ENCODE measurements around the gene ISL1.

ISL1 gene

DNA sequence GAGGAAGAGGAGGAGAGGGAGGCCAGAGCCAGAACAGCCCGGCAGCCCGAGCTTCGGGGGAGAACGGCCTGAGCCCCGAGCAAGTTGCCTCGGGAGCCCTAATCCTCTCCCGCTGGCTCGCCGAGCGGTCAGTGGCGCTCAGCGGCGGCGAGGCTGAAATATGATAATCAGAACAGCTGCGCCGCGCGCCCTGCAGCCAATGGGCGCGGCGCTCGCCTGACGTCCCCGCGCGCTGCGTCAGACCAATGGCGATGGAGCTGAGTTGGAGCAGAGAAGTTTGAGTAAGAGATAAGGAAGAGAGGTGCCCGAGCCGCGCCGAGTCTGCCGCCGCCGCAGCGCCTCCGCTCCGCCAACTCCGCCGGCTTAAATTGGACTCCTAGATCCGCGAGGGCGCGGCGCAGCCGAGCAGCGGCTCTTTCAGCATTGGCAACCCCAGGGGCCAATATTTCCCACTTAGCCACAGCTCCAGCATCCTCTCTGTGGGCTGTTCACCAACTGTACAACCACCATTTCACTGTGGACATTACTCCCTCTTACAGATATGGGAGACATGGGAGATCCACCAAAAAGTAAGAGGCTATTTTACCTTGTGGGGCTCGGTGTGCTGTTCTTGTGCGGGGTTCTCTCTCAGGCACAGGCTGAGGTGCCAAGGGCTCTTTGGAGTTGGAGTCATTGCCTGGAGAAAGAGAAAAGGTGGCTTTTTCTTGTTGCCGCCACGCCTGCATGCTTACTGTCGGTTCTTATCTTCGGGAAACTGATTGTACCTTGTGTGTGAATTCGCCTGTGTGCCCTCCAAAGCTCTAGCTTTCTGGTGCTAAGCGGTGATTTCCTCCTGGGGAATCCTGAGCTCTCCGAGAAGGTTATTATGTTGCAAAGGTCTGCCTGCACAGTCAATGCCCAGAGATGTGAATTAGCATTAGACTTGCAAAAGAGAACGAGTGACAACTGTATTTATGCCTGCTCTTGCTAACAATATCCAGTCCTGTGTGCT, at the start of gene ISL1:
TSS of gene ISL1 (plus strand) at position 318 of the 991 bp plus-strand sequence. CDS start at position 542, 224 bp downstream.
- DNase-seq = peak; percentile 94

- DNase-seq = no peak
Observed at GRCh38 chr5:51336878-51337277, 46.4 kb upstream of the ISL1 start.

- no peak for DNase-seq
Observed at GRCh38 chr5:51345106-51345505, 38.1 kb upstream of the ISL1 start.

GRCh38 chr5:51347157-51347556, 36.1 kb upstream of the ISL1 start:
- DNase-seq = no peak

GRCh38 chr5:51347704-51348103, 35.5 kb upstream of the ISL1 start:
- no peak for DNase-seq

DNA sequence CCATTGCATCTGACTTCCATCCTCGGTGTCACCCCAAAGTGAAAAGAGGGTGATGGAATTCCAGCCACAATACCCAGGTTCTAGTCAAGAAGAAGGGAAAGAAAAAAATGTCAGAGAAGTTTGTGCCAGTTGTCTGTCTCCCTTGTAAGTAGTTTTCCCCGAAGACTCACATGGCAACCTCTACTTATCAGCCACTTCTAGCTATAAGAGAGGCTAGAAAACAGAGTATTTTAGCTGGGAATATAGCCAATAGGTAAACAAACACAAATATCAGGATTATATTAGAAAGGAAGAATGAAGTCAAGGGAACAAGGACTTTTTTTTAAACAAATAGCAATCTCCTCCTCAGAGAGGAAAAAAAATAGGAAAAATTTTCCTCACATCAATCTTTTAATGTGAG, 12.2 kb upstream of the ISL1 start:
- no peak for DNase-seq

GRCh38 chr5:51373880-51374523, 9.2 kb upstream of the ISL1 start:
- no peak for DNase-seq

DNA sequence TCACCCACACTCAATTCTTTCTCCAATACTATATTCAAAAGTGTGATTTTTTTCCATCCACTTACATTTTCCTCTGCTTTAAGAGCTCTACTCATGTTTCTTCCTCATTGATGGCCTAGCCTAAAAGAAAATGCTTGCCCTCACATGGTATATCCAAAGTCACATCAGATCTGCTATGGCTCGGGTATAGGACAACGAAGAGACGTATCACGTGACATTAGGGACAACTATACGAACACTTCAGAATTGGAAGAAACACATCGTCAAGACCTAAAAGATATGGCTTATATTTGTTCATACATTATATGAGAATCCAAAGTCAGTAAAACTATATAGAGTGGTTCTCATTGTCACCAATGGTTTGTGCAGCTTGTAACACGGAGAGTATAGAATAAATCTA, 8.2 kb upstream of the ISL1 start:
- no peak for DNase-seq

GRCh38 chr5:51376509-51376908, 6.7 kb upstream of the ISL1 start:
- peak; percentile 56 for DNase-seq

GRCh38 chr5:51377151-51378060, 5.8 kb upstream of the ISL1 start:
- DNase-seq = no peak

DNA sequence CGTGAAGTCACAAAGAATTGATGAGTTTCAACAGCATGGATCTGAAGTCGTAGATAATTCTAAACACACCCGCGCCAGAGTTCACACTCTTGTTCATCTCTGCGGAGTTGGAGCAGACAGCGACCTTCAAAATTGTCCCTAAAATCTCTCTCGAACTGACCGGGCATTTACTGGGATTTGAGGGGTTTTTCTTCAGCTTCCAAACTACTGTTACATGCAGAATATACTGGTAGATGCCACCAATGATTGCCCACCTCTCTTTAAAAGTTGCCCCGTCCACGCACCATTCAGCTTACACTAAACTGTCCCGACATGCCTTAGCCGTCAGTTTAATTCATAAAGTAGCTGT, 5.2 kb upstream of the ISL1 start:
- DNase-seq = no peak

GRCh38 chr5:51378448-51379330, 4.6 kb upstream of the ISL1 start:
- DNase-seq = no peak

GRCh38 chr5:51379331-51379700, 3.9 kb upstream of the ISL1 start:
- DNase-seq = no peak

DNA sequence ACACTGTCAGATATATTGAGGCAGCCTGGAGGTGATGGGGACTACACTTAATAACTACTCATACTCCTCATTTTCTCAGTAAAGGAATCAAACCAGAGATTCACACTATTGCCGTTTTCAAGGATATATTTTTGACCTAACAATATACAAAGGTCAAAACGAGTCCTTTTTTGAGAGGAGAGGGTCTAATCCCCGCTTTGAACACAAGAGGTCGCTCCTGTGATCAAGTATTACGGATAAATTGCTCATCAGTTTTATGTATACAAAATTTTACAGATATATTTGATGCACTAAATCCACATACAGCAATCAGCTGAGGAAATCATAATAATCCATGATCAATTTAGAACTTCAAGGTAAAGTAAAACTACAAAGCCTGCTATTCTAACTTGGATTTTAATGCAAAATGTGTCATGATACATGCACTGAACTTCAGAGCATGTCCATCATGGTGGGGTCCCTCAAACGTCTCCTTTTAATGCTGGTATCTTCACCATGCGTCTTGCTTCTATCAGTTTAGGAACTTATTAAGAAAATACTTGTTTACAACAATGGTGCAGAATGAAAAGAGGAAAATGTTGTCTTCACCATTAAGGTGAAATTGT, 2.5 kb upstream of the ISL1 start:
- DNase-seq = no peak

- DNase-seq = no peak
Observed at GRCh38 chr5:51381761-51382474, 1.3 kb upstream of the ISL1 start.

DNA sequence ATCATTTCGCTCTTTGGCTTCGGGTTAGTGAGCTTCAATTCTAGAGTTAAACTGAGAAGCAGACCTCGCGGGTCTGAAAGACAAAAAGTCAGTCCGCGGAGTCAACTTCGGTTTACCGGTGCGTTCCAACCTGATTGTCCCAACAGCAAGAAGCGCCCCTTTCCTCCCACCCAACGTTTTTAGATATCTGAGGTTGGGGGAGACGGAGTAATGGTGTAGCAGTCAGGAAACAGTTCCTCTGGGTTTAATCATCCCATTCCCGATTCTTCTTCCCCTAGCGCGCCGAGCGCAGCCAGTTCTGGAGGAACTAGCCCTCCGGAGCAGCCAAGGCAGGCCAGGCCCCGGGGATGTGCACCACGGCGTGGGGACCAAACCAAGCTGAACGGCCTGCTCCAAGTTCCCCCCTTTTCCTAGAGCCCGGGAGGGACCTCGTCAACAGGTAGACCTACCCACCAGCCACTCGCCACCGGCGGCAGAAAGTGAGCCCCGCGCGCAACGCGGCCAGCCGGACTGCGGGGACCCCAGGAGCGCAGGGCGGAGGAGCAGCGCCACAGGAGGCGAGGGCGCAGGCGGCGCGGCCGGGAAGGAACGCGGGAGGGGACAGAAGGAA, 622 bp upstream of the ISL1 start:
- no peak for DNase-seq

DNA sequence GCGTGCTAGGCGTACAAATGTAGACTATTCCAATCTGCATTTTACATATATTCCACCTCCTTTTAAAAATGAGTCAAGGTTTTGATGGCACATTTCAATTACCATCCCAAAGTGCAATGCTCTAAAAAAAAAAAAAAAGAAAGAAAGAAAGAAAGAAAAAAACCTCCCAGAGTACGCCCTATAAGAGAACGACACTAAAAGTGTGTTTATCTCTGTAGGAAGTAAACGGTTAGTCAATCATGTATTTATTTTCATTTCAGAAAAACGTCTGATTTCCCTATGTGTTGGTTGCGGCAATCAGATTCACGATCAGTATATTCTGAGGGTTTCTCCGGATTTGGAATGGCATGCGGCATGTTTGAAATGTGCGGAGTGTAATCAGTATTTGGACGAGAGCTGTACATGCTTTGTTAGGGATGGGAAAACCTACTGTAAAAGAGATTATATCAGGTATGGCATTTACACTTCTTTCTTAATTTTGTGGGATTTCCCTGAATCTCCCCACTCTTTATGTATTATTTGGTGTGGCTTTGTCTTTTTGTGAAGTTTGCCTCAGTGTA, 1.1 kb downstream of the ISL1 start:
- DNase-seq = no peak

GRCh38 chr5:51385216-51385615, 2.0 kb downstream of the ISL1 start:
- DNase-seq = no peak

DNA sequence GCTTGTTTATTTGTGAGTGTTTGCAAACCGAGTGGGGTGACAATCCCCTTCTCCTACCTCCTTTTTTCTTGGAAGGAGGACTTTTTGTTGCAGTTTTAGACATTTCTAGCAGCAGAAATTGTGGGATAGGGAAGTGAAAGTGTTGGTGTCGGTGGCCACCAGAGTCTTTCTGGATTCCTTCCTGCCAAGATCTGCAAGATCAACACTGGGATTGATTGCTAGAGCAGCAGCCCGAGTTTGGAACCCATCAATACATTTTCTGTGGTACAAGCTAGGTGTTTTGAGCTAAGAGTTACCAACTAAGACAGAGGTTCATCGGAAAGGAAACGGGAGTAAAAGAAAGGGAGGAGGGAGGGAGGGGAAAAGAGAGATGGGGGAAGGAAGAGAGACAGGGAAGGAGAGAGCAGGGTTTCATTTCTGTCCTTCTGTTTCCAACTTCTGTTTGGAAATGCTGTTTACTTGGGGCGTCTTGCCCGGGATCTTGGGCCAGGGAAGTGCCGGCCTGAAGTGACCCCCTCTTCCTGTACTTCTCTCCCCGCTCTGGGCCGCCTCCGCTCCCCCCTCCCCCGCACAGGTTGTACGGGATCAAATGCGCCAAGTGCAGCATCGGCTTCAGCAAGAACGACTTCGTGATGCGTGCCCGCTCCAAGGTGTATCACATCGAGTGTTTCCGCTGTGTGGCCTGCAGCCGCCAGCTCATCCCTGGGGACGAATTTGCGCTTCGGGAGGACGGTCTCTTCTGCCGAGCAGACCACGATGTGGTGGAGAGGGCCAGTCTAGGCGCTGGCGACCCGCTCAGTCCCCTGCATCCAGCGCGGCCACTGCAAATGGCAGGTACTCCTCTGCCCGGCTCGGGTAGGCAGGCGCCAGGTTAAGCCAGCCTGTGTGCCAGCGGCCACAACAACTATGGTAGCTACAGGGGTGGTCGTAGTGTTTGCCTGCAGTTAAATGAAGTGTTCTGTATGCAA, 4.0 kb downstream of the ISL1 start:
- DNase-seq = no peak
